NT2/D1 (cell line): ENCODE measurements around the gene PTPRO.

ENCODE experiments used
- SUZ12 ChIP-seq: IDR thresholded peaks from 2 replicates; pipeline ENCODE4 v1.6.1; 2011; ENCODE audit not compliant: insufficient read length, insufficient read depth; ENCODE audit errors: extremely low read depth
- ZNF274 ChIP-seq: IDR thresholded peaks from 2 replicates; pipeline ENCODE4 v1.6.1; 2011; ENCODE audit warnings: mild to moderate bottlenecking, low read depth, low read length

- TF ChIP-seq SUZ12 (no peak), ZNF274 (no peak)
Observed at GRCh38 chr12:15625075-15625474, 302.8 kb downstream of the PTPRO start.
